ENCODE measurements around the gene FNIP1. TPM values are rescaled to one million over a fixed set of nuclear protein-coding genes. Genes with fewer than 3 reads are reported as not detected.
"Not testable (repeated sequence)": the region's sequence is repeated elsewhere in the genome, so short reads cannot be mapped to it uniquely, and the experiment has no call there.

Gene FNIP1
- total RNA-seq, 2 donors from 2014 or later: 52.9 to 54.7 TPM

- Histone ChIP-seq H3K9me3 (no peaks in the 10 kb centered on the region), H3K27ac (no peak overlapping the region)
These were observed 191.7 kb downstream of the FNIP1 start for GRCh38 chr5:131605086-131605485.

GRCh38 chr5:131595088-131596033, 201.5 kb downstream of the FNIP1 start:
- DNase-seq (ENCODE audit: low spot score) (no peak), ATAC-seq (ENCODE audit: insufficient number of reproducible peaks, low FRiP score, low read depth) (no peak)
- no peak for TF ChIP-seq CTCF (IDR thresholded peaks at IDR 0.05)
- H3K9me3 ChIP-seq: no peaks in the 10 kb centered on the region
- H3K4me3 ChIP-seq: no peak overlapping the region
- no peaks in the 10 kb centered on the region for H3K36me3 ChIP-seq
- H3K4me1 ChIP-seq (ENCODE audit: control insufficient read depth in 1 of 2, low read depth in 2 of 2): peaks cover 0 to 17% of the 10 kb centered on the region in 2 donors
- H3K27me3 ChIP-seq (replicated peaks; ENCODE audit: insufficient read depth): no peaks in the 10 kb centered on the region
- H3K27ac ChIP-seq: no peak overlapping the region

More at GRCh38 chr5:131605086-131605485, 191.7 kb downstream of the FNIP1 start:
- Histone ChIP-seq H3K36me3 (no peaks in the 10 kb centered on the region), H3K27me3 (replicated peaks; ENCODE audit: insufficient read depth) (no peaks in the 10 kb centered on the region), H3K4me1 (ENCODE audit: control insufficient read depth in 1 of 2, low read depth in 2 of 2) (peaks cover 24 to 34% of the 10 kb centered on the region in 2 donors), H3K4me3 (no peak overlapping the region)
- no peak for TF ChIP-seq CTCF (IDR thresholded peaks at IDR 0.05)
- ATAC-seq (ENCODE audit: insufficient number of reproducible peaks, low FRiP score, low read depth) (no peak), DNase-seq (ENCODE audit: low spot score) (no peak)

GRCh38 chr5:131593921-131594320, 202.9 kb downstream of the FNIP1 start:
- TF ChIP-seq CTCF (IDR thresholded peaks at IDR 0.05): no peak
- peaks cover 0 to 15% of the 10 kb centered on the region in 2 donors for H3K4me1 ChIP-seq (ENCODE audit: control insufficient read depth in 1 of 2, low read depth in 2 of 2)
- DNase-seq (ENCODE audit: low spot score) (no peak), ATAC-seq (ENCODE audit: insufficient number of reproducible peaks, low FRiP score, low read depth) (no peak)
- no peaks in the 10 kb centered on the region for H3K27me3 ChIP-seq (replicated peaks; ENCODE audit: insufficient read depth)
- no peaks in the 10 kb centered on the region for H3K9me3 ChIP-seq
- H3K27ac ChIP-seq: no peak overlapping the region
- no peaks in the 10 kb centered on the region for H3K36me3 ChIP-seq
- H3K4me3 ChIP-seq: no peak overlapping the region

- not testable (repeated sequence) for H3K9me3 ChIP-seq; H3K36me3 ChIP-seq; H3K27me3 ChIP-seq (replicated peaks; ENCODE audit: insufficient read depth); H3K27ac ChIP-seq; ATAC-seq (ENCODE audit: insufficient number of reproducible peaks, low FRiP score, low read depth); H3K4me3 ChIP-seq; DNase-seq (ENCODE audit: low spot score)
- H3K4me1 ChIP-seq (ENCODE audit: control insufficient read depth in 1 of 2, low read depth in 2 of 2): peaks cover 0 to 10% of the 10 kb centered on the region in 2 donors
These were observed 203.4 kb downstream of the FNIP1 start for GRCh38 chr5:131593436-131593835.

Other genes starting within 250 kb of the FNIP1 start
- 10 to 100 TPM; 16.5 to 50.0 TPM for gene RAPGEF6, start 161.8 kb downstream of the FNIP1 start, total RNA-seq
- gene MEIKIN, start 148.6 kb upstream of the FNIP1 start, total RNA-seq: not detected
- gene ACSL6, start 214.6 kb upstream of the FNIP1 start, total RNA-seq: 1 to 10 TPM; 1.6 TPM